ENCODE measurements around the gene ODAD3. TPM values are rescaled to one million over a fixed set of nuclear protein-coding genes. Genes with fewer than 3 reads are reported as not detected.
"Not testable (repeated sequence)": the region's sequence is repeated elsewhere in the genome, so short reads cannot be mapped to it uniquely, and the experiment has no call there.

ODAD3 gene
- polyA plus RNA-seq, 10 donors, result 0.16 to 0.46 (median 0.26) TPM; not detected in 1

DNA sequence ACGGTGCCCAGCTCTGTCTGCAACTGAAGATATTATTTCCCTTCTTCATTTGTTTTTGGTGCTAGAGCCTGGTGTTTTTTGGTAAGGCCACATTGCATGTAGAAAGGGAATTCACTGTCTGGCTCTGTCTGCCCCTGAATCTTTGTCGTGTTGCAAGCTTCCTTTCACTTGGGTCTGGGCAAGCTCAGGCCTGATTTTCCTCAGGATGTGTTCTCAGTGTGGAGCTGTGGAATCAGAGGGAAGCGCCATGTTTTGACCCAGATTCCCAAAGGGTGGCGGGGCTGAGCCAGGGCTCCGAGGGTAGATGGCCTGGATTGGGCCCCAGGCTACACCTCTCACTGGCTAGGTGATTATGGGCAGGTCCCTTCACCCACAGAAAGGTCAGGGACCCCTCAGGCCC is 9.1 kb upstream of the ODAD3 start:
- no peak for DNase-seq

- no peak for DNase-seq
Measured at GRCh38 chr19:11437955-11438354, 3.0 kb upstream of the ODAD3 start.

DNA sequence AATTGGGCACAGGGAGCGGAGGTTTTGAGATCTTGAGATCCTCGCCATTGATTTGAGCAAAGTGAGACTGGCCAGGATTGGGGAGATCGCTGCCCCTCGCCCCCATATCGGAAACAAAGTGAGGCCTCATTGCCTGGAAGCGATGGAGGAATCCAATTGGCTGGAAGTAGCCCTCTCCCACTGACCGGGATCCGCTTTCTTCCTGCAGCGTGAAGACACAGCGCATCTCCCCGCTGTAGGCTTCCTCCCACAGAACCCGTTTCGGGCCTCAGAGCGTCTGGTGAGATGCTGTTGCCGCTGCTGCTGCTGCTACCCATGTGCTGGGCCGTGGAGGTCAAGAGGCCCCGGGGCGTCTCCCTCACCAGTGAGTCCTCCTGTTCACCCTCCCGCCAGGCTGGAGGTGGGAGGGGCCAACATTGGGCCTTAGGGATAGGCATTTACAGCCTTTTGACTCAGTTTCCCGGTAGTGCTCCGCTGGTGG is 952 bp upstream of the ODAD3 start:
- DNase-seq, result no peak

GRCh38 chr19:11434703-11435056 is 241 bp downstream of the ODAD3 start:
- no peak for DNase-seq

GRCh38 chr19:11433526-11433925 is 1.4 kb downstream of the ODAD3 start:
- DNase-seq, result not testable (repeated sequence)

GRCh38 chr19:11426656-11427055 is 8.3 kb downstream of the ODAD3 start:
- no peak for DNase-seq

DNA sequence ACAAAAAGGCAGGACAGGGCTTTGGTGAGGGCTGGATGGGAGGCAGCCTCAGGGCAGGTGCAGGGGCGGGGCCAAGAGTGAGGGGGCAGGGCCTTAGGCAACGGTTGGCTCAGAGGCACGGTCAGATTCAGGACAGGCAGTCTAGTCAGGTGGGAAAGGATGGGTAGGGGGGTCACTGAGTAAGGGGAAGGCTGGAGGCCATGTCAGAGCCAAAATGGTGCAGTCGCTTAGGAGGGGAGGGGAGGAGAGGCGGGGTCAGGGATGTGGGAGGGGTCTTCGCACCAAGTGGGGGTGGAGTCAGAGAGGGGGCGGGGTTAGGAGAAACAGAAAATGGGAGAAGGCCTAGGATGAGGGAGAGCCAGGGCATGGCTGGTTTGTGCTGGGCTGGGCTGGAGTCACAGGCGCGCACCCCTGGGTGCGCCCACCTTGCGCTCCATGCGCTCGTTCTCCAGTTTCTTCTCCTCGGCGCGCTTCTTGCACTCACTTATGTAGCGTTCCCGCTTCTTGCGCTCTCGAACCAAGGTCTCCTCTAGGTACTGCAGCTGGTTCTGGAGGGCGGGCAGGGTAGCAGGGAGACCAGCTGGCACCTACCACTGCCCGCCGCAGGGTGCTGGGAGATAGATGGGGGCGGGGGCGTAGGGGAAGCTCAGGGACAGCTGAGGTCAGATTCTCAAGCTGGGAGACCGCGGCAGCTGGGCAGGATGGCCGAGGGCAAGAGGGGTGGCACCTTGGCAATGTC is 9.0 kb downstream of the ODAD3 start:
- DNase-seq, result no peak

DNA sequence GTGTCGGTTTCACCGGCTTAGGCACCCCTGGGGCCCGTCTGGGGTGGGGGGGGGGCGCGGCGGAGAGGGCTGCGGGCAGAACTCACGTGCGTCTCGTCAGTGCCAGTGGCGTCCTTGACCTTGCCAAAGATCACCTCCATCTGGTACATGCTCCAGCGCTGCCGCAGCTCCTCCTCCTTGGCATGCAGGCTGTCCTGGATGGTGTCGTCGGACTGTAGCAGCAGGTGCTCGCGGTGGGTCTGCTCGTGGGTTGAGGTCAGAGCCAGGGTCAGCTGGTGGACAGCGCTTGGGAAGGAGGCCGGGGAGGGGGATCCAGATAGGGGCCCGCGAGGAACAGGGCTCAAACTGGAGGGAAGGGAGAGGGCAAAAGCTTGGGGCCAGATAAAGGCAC is 11.1 kb downstream of the ODAD3 start:
- no peak for DNase-seq

DNA sequence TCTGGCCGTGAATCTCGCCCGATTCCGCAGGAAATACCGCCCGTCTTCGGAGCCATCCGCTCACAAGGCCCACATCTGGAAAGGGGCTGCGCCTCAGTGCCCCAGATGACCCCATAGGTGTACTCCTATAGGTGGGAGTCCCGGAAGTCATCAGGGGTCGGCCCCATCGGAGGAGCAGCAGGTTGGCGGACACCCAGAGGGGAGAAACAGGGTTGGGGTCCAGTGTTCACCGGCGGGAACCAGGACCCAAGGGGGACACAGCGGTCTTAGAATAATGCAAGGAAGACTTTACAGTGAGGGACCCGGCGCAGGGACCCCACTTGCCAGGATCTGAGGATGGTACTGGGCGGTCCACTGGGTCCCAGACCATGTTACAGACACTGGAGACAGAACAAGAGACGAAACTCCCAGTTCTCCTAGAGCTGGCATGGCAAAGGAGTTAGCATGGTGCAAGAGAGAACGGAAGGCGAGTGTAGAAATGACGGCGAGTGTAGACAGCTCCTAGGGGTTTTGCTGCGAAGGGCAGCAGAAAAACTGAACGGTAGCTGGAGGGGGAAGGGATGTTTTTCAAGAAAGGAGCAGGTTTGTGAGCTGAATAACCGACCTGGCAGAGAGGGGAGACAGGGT is 11.6 kb downstream of the ODAD3 start:
- DNase-seq, result no peak

- DNase-seq, result peak in 1 of 3 donors; percentile 54
Measured at GRCh38 chr19:11422163-11423065, 12.5 kb downstream of the ODAD3 start.

- DNase-seq, result peak in 1 of 3 donors; percentile 25
Measured at GRCh38 chr19:11421371-11422098, 13.4 kb downstream of the ODAD3 start.

- DNase-seq, result peak in 1 of 3 donors; percentile 50
Measured at GRCh38 chr19:11420429-11421370, 14.2 kb downstream of the ODAD3 start.

- DNase-seq, result peak in 1 of 3 donors; percentile 17
Measured at GRCh38 chr19:11418549-11419506, 16.1 kb downstream of the ODAD3 start, which contains the start of gene RGL3. RGL3 (minus strand) TSS chr19:11419314; CDS start chr19:11419278, 36 bp downstream.

- no peak for DNase-seq
Measured at GRCh38 chr19:11418094-11418548, 16.8 kb downstream of the ODAD3 start.

DNA sequence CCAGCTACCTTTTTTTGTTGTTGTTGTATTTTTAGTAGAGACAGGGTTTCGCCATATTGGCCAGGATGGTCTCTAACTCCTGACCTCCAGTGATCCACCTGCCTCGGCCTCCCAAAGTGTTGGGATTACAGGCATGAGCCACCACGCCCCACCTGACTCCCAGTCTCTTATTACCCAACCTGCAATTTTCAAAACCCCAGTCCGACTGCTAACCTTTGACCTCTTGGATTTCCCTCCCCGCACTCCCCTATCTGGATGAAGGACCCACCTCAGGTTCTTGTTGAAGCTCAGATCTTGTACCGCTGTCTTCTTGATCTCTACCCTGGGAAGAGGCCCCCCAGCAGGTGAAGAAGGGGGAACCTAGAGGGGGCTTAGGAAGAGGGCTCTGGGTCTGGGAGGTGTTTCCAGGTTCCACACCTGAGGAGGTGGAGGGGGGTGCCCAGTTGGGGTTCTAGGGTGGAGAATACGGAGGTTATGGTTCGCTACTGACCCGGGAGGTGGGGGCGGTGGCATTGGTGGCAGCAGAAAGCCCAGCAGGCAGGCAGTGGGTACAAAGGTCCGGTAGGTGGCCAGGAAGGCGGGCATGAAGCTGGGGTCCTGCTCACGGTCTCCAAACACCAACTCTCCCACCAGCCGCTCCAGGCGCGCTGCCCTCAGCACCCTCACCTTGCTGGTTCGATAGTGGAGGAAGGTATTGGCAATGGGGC is 18.4 kb downstream of the ODAD3 start:
- no peak for DNase-seq

DNA sequence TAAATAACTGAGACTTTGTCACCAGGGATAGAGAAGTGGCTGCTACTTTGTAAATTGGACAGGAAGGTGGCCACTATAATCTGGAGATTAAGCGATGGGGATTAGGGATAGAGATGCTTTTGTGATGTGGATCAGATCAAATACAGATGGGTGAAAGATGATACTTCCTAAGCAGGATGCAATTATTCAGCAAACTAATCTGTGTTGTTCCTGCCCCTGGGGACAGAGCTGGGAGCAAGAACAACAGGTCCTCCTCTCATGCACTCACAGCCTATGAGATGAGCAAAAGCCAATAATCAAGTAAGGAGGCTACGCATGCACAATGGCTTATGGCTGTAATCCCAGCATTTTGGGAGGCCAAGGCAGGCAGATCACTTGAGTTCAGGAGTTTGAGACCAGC is 20.4 kb downstream of the ODAD3 start:
- no peak for DNase-seq

GRCh38 chr19:11410682-11411081 is 24.2 kb downstream of the ODAD3 start:
- no peak for DNase-seq

GRCh38 chr19:11408591-11408990 is 26.3 kb downstream of the ODAD3 start:
- DNase-seq, result no peak

Data from muscle of back (tissue), 11 donors.